MM.1S (cell line): ENCODE results near the gene BTBD9.
"Not testable (repeated sequence)": the region's sequence is repeated elsewhere in the genome, so short reads cannot be mapped to it uniquely, and the experiment has no call there.

Experiments used
- DNase-seq: peaks from one replicate; pipeline ENCODE4 v3.0.0-alpha.2; 2015
- H2AFZ ChIP-seq: fragments of 300-600 bp; sonication (generic); 2 replicates; pipeline ENCODE4 v1.6.0; 2016; ENCODE audit warnings: antibody characterized with exemption, low read length
- H3F3A ChIP-seq: fragments of 300-600 bp; sonication (generic); 2 replicates; pipeline ENCODE4 v1.6.1; 2016; ENCODE audit warnings: mild to moderate bottlenecking, antibody characterized with exemption, low read length, moderate library complexity, mixed read lengths; ENCODE audit not compliant: insufficient read depth
- H3K27ac ChIP-seq: fragments of 300-600 bp; sonication (generic); 2 replicates; pipeline ENCODE4 v1.5.1; 2016; ENCODE audit warnings: mild to moderate bottlenecking, low read length
- H3K27me3 ChIP-seq: fragments of 300-600 bp; sonication (generic); replicated peaks from 2 replicates; pipeline ENCODE4 v1.6.0; 2016; ENCODE audit warnings: low read length; ENCODE audit not compliant: insufficient read depth
- H3K36me3 ChIP-seq: fragments of 300-600 bp; sonication (generic); replicated peaks from 2 replicates; pipeline ENCODE4 v1.6.1; 2016; ENCODE audit warnings: mild to moderate bottlenecking, low read length, mixed read lengths; ENCODE audit not compliant: insufficient read depth
- H3K4me1 ChIP-seq: fragments of 300-600 bp; sonication (generic); 2 replicates; pipeline ENCODE4 v1.6.1; 2016; ENCODE audit warnings: low read length, mixed read lengths
- H3K4me2 ChIP-seq: fragments of 300-600 bp; sonication (generic); 2 replicates; pipeline ENCODE4 v1.6.0; 2016; ENCODE audit warnings: low read depth, low read length
- H3K4me3 ChIP-seq: fragments of 300-600 bp; sonication (generic); 2 replicates; pipeline ENCODE4 v1.5.1; 2016; ENCODE audit warnings: low read length, mixed read lengths
- H3K79me2 ChIP-seq: fragments of 300-600 bp; sonication (generic); 2 replicates; pipeline ENCODE4 v1.6.1; 2016; ENCODE audit warnings: mixed run types, low read length, mixed read lengths
- H3K9ac ChIP-seq: fragments of 300-600 bp; sonication (generic); 2 replicates; pipeline ENCODE4 v1.6.1; 2016; ENCODE audit warnings: low read length, mixed read lengths
- H3K9me2 ChIP-seq: fragments of 300-600 bp; sonication (generic); replicated peaks from 2 replicates; pipeline ENCODE4 v1.6.1; 2016; ENCODE audit warnings: mild to moderate bottlenecking, low read length, mixed read lengths; ENCODE audit not compliant: insufficient read depth
- H3K9me3 ChIP-seq: fragments of 300-600 bp; sonication (generic); replicated peaks from 2 replicates; pipeline ENCODE4 v1.6.1; 2016; ENCODE audit warnings: mild to moderate bottlenecking, low read length, mixed read lengths; ENCODE audit not compliant: insufficient read depth
- H4K20me1 ChIP-seq: fragments of 300-600 bp; sonication (generic); 2 replicates; pipeline ENCODE4 v1.6.1; 2016; ENCODE audit warnings: mild to moderate bottlenecking, low read length, moderate library complexity, mixed read lengths; ENCODE audit not compliant: insufficient read depth
- CTCF ChIP-seq: fragments of 300-600 bp; sonication (generic); IDR thresholded peaks from 2 replicates; pipeline ENCODE4 v1.5.1; 2016; ENCODE audit warnings: antibody characterized with exemption, low read length, mixed read lengths
- EZH2 ChIP-seq: fragments of 300-600 bp; sonication (generic); optimal IDR thresholded peaks from 2 replicates; pipeline ENCODE3; 2017; ENCODE audit warnings: low read depth, mild to moderate bottlenecking, antibody characterized with exemption, low read length, mixed read lengths
- EZH2phosphoT487 ChIP-seq: fragments of 300-600 bp; sonication (generic); IDR thresholded peaks from 2 replicates; pipeline ENCODE4 v1.6.1; 2018; ENCODE audit warnings: antibody characterized with exemption, low read length

Gene BTBD9

GRCh38 chr6:38427492-38428210, 212.1 kb downstream of the BTBD9 start:
- H3K36me3 ChIP-seq, result no peaks in the 10 kb centered on the region
- H3K9me3 ChIP-seq, result no peaks in the 10 kb centered on the region
- no peak overlapping the region for H3K27ac ChIP-seq
- no peak overlapping the region for H3K4me2 ChIP-seq
- TF ChIP-seq EZH2phosphoT487, result no peak
- no peak for TF ChIP-seq EZH2
- TF ChIP-seq CTCF, result no peak
- no peaks in the 10 kb centered on the region for H3K9me2 ChIP-seq
- no peaks in the 10 kb centered on the region for H3K4me1 ChIP-seq
- no peaks in the 10 kb centered on the region for H3K79me2 ChIP-seq
- no peaks in the 10 kb centered on the region for H4K20me1 ChIP-seq
- no peak overlapping the region for H3K4me3 ChIP-seq
- no peaks in the 10 kb centered on the region for H3K27me3 ChIP-seq
- DNase-seq, result no peak
- H2AFZ ChIP-seq, result no peak overlapping the region
- H3F3A ChIP-seq, result no peaks in the 10 kb centered on the region
- H3K9ac ChIP-seq, result no peak overlapping the region

GRCh38 chr6:38425788-38426488, 213.8 kb downstream of the BTBD9 start:
- H3K36me3 ChIP-seq, H3K27ac ChIP-seq, H3F3A ChIP-seq, DNase-seq, H3K9me2 ChIP-seq, H3K79me2 ChIP-seq, H3K27me3 ChIP-seq, H2AFZ ChIP-seq, H3K9ac ChIP-seq, H3K4me2 ChIP-seq, H3K4me1 ChIP-seq, H3K4me3 ChIP-seq, H4K20me1 ChIP-seq, H3K9me3 ChIP-seq: not testable (repeated sequence)

GRCh38 chr6:38423746-38424145, 216.0 kb downstream of the BTBD9 start:
- no peak overlapping the region for H3K27ac ChIP-seq
- no peaks in the 10 kb centered on the region for H4K20me1 ChIP-seq

More at GRCh38 chr6:38423746-38424145, 216.0 kb downstream of the BTBD9 start:
- no peak for TF ChIP-seq CTCF
- no peak for TF ChIP-seq EZH2
- TF ChIP-seq EZH2phosphoT487, result no peak
- Histone ChIP-seq H3K4me2 (no peak overlapping the region), H3K9me3 (no peaks in the 10 kb centered on the region), H3K79me2 (no peaks in the 10 kb centered on the region), H2AFZ (no peak overlapping the region), H3K4me1 (no peaks in the 10 kb centered on the region), H3K4me3 (no peak overlapping the region), H3K9ac (no peak overlapping the region), H3K36me3 (no peaks in the 10 kb centered on the region), H3K27me3 (no peaks in the 10 kb centered on the region), H3K9me2 (no peaks in the 10 kb centered on the region), H3F3A (no peaks in the 10 kb centered on the region)
- no peak for DNase-seq
